HCT116 (cell line): ENCODE measurements around the gene ZSCAN9.

Source experiments
- CBX3 ChIP-seq: IDR thresholded peaks from 2 replicates; pipeline ENCODE4 v1.6.1; 2012; ENCODE audit warnings: low read depth
- EZH2 ChIP-seq: fragments of 200-600 bp; sonication (generic); IDR thresholded peaks from 2 replicates; pipeline ENCODE4 v1.6.1; 2017; ENCODE audit warnings: antibody characterized with exemption, mixed run types
- FOSL1 ChIP-seq: IDR thresholded peaks from 2 replicates; pipeline ENCODE4 v1.6.1; 2012; ENCODE audit warnings: low read depth
- JUND ChIP-seq: IDR thresholded peaks from 2 replicates; pipeline ENCODE4 v1.6.1; 2012
- POLR2A ChIP-seq: IDR thresholded peaks from 2 replicates; pipeline ENCODE4 v1.7.0; 2011; ENCODE audit warnings: borderline replicate concordance; ENCODE audit not compliant: insufficient read depth, insufficient read length; ENCODE audit errors: extremely low read depth
- POLR2AphosphoS5 ChIP-seq: IDR thresholded peaks from 2 replicates; pipeline ENCODE4 v1.6.1; 2011; ENCODE audit warnings: mild to moderate bottlenecking, low read depth, low read length, moderate library complexity
- RAD21 ChIP-seq: IDR thresholded peaks from 2 replicates; pipeline ENCODE4 v1.6.1; 2012; ENCODE audit warnings: low read depth, mild to moderate bottlenecking
- SIN3A ChIP-seq: IDR thresholded peaks from 2 replicates; pipeline ENCODE4 v1.6.1; 2012; ENCODE audit warnings: low read depth
- SRF ChIP-seq: IDR thresholded peaks from 2 replicates; pipeline ENCODE4 v1.6.1; 2012; ENCODE audit warnings: low read depth
- ZNF274 ChIP-seq: fragments of 200-500 bp; sonication (Bioruptor generic); IDR thresholded peaks from 2 replicates; pipeline ENCODE4 v1.6.1; 2014; ENCODE audit warnings: mild to moderate bottlenecking, low read depth, low read length, inconsistent platforms
- TF ChIP-seq, protein P1 (sequence below), 3 experiments: fragments of 200-600 bp in 1 of 3; sonication (generic) in 1 of 3; IDR thresholded peaks in 2 of 3; conservative IDR thresholded peaks in 1 of 3; 2 replicates each; pipeline ENCODE4 v1.5.1; 2012 to 2017; ENCODE audit warnings: low read depth in 2 of 3, low read length in 2 of 3, antibody characterized with exemption in 1 of 3, borderline replicate concordance in 1 of 3, control low read depth in 1 of 3, mild to moderate bottlenecking in 1 of 3, mixed read lengths in 1 of 3, mixed run types in 1 of 3, moderate library complexity in 1 of 3; ENCODE audit not compliant: insufficient read depth in 1 of 3
- TF ChIP-seq, protein P2 (sequence below): IDR thresholded peaks from 2 replicates; pipeline ENCODE4 v1.6.1; 2011; ENCODE audit warnings: mild to moderate bottlenecking, low read length, moderate library complexity; ENCODE audit not compliant: insufficient replicate concordance; ENCODE audit errors: extremely low read depth
- TF ChIP-seq, protein P3 (sequence below): IDR thresholded peaks from 2 replicates; pipeline ENCODE4 v1.6.1; 2012
- TF ChIP-seq, protein P4 (sequence below): IDR thresholded peaks from 2 replicates; pipeline ENCODE4 v1.6.1; 2012; ENCODE audit warnings: low read depth

DNA sequence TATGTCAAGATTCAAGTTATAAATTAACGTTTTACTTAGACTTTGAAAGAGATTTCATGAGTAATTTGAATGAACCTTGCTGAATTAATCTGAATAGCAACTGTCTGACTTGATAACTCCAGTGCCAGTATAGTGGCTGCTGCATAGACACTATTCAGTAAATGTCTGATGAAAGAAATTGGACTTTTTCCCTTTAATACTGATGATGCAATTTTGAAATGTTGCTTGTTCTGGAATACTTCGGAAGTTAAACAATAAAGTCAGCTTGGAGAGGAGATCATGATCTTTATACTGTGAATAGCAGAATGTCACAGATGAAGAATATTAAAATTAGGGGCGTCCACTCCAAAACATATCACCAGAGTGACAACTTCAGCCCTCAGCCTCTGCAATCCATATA lies 52.7 kb downstream of the ZSCAN9 start:
- no peak for TF ChIP-seq POLR2A
- TF ChIP-seq POLR2AphosphoS5, result no peak
- TF ChIP-seq, protein P1, sequence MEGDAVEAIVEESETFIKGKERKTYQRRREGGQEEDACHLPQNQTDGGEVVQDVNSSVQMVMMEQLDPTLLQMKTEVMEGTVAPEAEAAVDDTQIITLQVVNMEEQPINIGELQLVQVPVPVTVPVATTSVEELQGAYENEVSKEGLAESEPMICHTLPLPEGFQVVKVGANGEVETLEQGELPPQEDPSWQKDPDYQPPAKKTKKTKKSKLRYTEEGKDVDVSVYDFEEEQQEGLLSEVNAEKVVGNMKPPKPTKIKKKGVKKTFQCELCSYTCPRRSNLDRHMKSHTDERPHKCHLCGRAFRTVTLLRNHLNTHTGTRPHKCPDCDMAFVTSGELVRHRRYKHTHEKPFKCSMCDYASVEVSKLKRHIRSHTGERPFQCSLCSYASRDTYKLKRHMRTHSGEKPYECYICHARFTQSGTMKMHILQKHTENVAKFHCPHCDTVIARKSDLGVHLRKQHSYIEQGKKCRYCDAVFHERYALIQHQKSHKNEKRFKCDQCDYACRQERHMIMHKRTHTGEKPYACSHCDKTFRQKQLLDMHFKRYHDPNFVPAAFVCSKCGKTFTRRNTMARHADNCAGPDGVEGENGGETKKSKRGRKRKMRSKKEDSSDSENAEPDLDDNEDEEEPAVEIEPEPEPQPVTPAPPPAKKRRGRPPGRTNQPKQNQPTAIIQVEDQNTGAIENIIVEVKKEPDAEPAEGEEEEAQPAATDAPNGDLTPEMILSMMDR (IDR thresholded peaks at IDR 0.05 in 2 of 3, conservative IDR thresholded peaks at IDR 0.05 in 1 of 3; ENCODE audit: borderline replicate concordance in 1 of 3, insufficient read depth in 1 of 3, low read depth in 2 of 3, low read length in 2 of 3), result no peak
- TF ChIP-seq ZNF274, result no peak
- no peak for TF ChIP-seq SRF
- TF ChIP-seq, protein P2, sequence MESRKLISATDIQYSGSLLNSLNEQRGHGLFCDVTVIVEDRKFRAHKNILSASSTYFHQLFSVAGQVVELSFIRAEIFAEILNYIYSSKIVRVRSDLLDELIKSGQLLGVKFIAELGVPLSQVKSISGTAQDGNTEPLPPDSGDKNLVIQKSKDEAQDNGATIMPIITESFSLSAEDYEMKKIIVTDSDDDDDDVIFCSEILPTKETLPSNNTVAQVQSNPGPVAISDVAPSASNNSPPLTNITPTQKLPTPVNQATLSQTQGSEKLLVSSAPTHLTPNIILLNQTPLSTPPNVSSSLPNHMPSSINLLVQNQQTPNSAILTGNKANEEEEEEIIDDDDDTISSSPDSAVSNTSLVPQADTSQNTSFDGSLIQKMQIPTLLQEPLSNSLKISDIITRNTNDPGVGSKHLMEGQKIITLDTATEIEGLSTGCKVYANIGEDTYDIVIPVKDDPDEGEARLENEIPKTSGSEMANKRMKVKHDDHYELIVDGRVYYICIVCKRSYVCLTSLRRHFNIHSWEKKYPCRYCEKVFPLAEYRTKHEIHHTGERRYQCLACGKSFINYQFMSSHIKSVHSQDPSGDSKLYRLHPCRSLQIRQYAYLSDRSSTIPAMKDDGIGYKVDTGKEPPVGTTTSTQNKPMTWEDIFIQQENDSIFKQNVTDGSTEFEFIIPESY, result no peak
- no peak for TF ChIP-seq RAD21
- no peak for TF ChIP-seq EZH2
- TF ChIP-seq CBX3, result no peak
- TF ChIP-seq, protein P3, sequence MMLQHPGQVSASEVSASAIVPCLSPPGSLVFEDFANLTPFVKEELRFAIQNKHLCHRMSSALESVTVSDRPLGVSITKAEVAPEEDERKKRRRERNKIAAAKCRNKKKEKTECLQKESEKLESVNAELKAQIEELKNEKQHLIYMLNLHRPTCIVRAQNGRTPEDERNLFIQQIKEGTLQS, result no peak
- no peak for TF ChIP-seq SIN3A
- no peak for TF ChIP-seq JUND
- TF ChIP-seq, protein P4, sequence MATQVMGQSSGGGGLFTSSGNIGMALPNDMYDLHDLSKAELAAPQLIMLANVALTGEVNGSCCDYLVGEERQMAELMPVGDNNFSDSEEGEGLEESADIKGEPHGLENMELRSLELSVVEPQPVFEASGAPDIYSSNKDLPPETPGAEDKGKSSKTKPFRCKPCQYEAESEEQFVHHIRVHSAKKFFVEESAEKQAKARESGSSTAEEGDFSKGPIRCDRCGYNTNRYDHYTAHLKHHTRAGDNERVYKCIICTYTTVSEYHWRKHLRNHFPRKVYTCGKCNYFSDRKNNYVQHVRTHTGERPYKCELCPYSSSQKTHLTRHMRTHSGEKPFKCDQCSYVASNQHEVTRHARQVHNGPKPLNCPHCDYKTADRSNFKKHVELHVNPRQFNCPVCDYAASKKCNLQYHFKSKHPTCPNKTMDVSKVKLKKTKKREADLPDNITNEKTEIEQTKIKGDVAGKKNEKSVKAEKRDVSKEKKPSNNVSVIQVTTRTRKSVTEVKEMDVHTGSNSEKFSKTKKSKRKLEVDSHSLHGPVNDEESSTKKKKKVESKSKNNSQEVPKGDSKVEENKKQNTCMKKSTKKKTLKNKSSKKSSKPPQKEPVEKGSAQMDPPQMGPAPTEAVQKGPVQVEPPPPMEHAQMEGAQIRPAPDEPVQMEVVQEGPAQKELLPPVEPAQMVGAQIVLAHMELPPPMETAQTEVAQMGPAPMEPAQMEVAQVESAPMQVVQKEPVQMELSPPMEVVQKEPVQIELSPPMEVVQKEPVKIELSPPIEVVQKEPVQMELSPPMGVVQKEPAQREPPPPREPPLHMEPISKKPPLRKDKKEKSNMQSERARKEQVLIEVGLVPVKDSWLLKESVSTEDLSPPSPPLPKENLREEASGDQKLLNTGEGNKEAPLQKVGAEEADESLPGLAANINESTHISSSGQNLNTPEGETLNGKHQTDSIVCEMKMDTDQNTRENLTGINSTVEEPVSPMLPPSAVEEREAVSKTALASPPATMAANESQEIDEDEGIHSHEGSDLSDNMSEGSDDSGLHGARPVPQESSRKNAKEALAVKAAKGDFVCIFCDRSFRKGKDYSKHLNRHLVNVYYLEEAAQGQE, result no peak
- TF ChIP-seq FOSL1, result no peak
